ENCODE results near the gene TUB. TPM values are rescaled to one million over a fixed set of nuclear protein-coding genes. Genes with fewer than 3 reads are reported as not detected.

Gene TUB
- total RNA-seq, 1 donor from 2014 or later: 13.5 TPM

DNA sequence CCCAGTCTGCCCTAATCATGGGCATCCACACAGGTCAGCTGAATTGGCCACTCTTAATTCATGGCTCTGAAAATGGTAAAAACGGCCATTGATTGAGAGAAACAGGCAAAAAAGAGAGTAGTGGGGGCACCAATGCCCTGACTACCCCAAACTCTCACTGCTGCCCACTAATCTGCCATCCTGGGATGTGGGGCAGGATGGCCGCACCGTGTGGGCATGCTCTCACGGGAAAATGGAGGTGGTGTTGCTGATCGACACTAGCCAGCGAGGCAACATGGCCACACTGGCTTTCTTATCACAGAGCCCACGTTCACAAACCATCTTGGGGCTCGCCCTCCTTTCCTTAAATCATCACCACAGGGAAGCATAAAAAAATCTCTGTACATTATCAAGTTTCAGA, 11.2 kb upstream of the TUB start:
- intact Hi-C loops (cut with DNase I): loop anchor here (5.0 kb wide), 1 partner anchor 37 kb away; no protein-coding TSS in a partner anchor
- DNase-seq (ENCODE audit: extremely low spot score in 2 of 2): no peak

DNA sequence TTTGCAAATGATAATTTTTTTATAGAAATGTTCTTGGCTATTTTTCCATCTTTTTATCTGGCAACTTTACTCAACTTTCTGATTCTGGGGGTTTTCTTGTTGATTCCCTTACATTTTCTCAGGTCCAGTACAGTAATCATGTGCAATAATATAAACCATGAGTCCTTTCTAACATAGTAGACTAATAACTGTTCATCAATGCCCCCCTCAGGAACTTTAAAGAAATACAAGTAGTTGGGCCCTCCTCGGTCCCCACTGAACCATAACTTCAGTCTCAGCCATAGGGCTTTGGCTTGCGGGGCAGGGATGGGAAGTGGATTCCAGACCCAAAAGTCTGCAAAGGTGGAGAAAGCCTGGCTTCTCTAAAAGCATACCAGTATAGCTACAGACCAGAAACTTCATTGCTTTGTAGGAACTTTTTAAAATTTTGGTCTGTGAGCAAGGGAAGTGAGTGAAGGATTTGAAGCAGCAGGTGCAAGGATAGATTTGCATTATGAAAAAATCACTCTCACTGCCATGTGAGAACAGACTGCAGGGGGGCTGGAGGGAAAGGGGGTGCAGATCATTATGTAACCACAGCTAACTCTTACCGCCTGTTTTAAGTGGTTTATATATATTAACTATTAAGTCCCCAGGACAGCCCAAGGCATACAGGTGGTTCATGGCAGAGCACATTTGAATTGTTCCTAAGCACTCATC, 10.4 kb upstream of the TUB start:
- Histone ChIP-seq H3K9me3 (no peaks in the 10 kb centered on the region), H3K27me3 (no peaks in the 10 kb centered on the region), H3K4me1 (peaks cover 28% of the 10 kb centered on the region), H3K27ac (no peak overlapping the region), H3K36me3 (no peaks in the 10 kb centered on the region), H3K4me3 (no peak overlapping the region)
- DNase-seq (ENCODE audit: extremely low spot score in 2 of 2): no peak
- TF ChIP-seq, protein P1, sequence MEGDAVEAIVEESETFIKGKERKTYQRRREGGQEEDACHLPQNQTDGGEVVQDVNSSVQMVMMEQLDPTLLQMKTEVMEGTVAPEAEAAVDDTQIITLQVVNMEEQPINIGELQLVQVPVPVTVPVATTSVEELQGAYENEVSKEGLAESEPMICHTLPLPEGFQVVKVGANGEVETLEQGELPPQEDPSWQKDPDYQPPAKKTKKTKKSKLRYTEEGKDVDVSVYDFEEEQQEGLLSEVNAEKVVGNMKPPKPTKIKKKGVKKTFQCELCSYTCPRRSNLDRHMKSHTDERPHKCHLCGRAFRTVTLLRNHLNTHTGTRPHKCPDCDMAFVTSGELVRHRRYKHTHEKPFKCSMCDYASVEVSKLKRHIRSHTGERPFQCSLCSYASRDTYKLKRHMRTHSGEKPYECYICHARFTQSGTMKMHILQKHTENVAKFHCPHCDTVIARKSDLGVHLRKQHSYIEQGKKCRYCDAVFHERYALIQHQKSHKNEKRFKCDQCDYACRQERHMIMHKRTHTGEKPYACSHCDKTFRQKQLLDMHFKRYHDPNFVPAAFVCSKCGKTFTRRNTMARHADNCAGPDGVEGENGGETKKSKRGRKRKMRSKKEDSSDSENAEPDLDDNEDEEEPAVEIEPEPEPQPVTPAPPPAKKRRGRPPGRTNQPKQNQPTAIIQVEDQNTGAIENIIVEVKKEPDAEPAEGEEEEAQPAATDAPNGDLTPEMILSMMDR (IDR thresholded peaks at IDR 0.05): peak in 1 of 3 experiments; percentile 32
- TF ChIP-seq POLR2AphosphoS5 (IDR thresholded peaks at IDR 0.05; ENCODE audit: insufficient read depth in 1 of 2, low read depth in 1 of 2): no peak
- intact Hi-C loops (cut with DNase I): loop anchor here (5.0 kb wide), 1 partner anchor 38 kb away; no protein-coding TSS in a partner anchor

More for the DNA sequence above, 11.2 kb upstream of the TUB start:
- Histone ChIP-seq H3K36me3 (no peaks in the 10 kb centered on the region), H3K27ac (peak overlapping the region; percentile 82), H3K4me1 (peaks cover 28% of the 10 kb centered on the region), H3K27me3 (no peaks in the 10 kb centered on the region), H3K4me3 (no peak overlapping the region), H3K9me3 (no peaks in the 10 kb centered on the region)
- no peak for TF ChIP-seq POLR2AphosphoS5 (IDR thresholded peaks at IDR 0.05; ENCODE audit: insufficient read depth in 1 of 2, low read depth in 1 of 2)
- TF ChIP-seq, protein P1 (IDR thresholded peaks at IDR 0.05): no peak
- no peak for TF ChIP-seq POLR2A (IDR thresholded peaks at IDR 0.05)

DNA sequence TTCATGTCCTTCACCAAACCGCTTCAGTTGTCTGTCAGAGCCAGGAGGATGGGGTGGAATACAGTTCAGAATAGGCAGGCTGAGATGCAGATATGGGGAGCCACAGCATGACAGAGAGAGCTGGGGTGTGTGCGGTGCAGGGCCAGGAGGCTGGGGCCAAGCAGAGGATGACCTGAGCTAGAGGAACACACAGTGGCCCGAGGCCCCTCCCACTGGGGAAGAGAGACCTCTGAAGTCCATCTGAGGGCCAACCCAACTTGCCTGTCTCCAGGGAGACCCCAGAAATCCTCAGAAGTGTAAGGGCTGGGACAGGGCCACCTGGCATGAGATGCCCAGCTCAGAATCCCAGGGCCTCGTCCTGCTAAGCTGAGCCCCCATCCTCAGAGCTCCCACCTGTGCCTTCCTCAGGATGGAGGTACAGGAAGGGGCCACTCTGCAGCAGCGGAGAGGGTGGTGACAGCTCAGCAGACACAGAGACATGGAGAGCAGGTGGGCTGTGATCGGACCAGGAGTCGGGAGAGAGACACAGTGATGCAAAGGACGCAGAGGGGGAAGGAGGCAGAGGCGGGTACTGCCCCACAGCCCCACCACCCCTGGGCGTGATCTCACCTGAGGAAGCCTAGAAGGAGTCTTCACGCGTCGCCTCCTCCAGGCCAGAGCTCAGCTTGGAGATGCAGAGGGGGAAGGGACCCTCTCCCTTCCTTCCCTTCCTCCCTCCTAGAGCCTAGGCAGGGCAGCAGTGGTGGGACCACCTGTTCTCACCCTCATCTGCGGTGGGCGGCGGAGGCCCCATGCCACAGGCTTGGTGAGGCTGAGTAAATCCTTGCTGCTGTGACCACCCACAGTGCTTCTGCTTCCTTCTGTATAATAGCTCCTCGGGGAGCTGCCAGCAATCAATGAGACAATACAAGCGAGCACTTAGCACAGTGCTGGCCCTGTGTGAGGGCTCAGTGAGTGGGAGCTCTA, 9.1 kb upstream of the TUB start:
- Histone ChIP-seq H3K4me1 (peaks cover 28% of the 10 kb centered on the region), H3K4me3 (no peak overlapping the region), H3K27me3 (no peaks in the 10 kb centered on the region), H3K27ac (no peak overlapping the region), H3K9me3 (no peaks in the 10 kb centered on the region), H3K36me3 (no peaks in the 10 kb centered on the region)
- intact Hi-C loops (cut with DNase I): loop anchor here (5.0 kb wide), 1 partner anchor 40 kb away; no protein-coding TSS in a partner anchor
- DNase-seq (ENCODE audit: extremely low spot score in 2 of 2): no peak
- no peak for TF ChIP-seq POLR2AphosphoS5 (IDR thresholded peaks at IDR 0.05; ENCODE audit: insufficient read depth in 1 of 2, low read depth in 1 of 2)

- Histone ChIP-seq H3K27ac (no peak overlapping the region), H3K9me3 (no peaks in the 10 kb centered on the region), H3K27me3 (no peaks in the 10 kb centered on the region), H3K4me3 (no peak overlapping the region), H3K4me1 (no peaks in the 10 kb centered on the region), H3K36me3 (no peaks in the 10 kb centered on the region)
- intact Hi-C loops (cut with DNase I): no loop called here
- no peak for TF ChIP-seq POLR2A (IDR thresholded peaks at IDR 0.05)
- TF ChIP-seq POLR2AphosphoS5 (IDR thresholded peaks at IDR 0.05; ENCODE audit: insufficient read depth in 1 of 2, low read depth in 1 of 2): no peak
- TF ChIP-seq, protein P1 (IDR thresholded peaks at IDR 0.05): no peak
- no peak for DNase-seq (ENCODE audit: extremely low spot score in 2 of 2)
Observed at GRCh38 chr11:8075119-8075726, 5.8 kb upstream of the TUB start.

DNA sequence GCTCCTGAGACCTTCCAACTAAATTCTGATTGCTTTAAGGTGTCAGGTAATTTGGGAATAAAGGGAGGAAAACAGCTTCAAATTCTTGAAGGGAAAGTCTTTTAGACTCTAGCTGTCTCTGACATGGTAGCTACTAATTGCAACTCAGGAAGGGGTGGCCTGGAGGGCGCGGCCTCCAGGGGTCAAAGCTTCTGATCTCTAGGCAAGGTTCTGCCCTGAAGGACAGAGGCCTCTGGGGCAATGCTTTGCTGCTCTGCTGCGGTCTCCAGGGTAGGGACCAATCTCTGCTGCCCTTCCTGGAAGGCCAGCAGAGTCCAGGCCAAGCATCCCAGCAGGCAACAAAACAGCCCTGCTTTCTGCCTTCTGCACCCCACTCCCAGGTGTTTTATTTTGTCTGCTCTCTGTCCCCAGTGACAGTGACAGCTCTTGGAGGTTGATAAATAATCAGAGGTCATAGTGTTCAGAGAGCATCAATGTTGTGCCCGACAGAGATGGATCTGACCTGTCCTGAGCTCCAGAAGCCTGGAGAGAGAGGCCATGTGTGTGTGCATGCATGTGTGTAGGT, 1.8 kb upstream of the TUB start:
- no peak overlapping the region for H3K4me3 ChIP-seq
- H3K27ac ChIP-seq: no peak overlapping the region
- H3K4me1 ChIP-seq: peaks cover 23% of the 10 kb centered on the region
- no peak for DNase-seq (ENCODE audit: extremely low spot score in 2 of 2)
- no peaks in the 10 kb centered on the region for H3K27me3 ChIP-seq
- H3K9me3 ChIP-seq: no peaks in the 10 kb centered on the region
- TF ChIP-seq POLR2A (IDR thresholded peaks at IDR 0.05) (no peak), POLR2AphosphoS5 (IDR thresholded peaks at IDR 0.05; ENCODE audit: insufficient read depth in 1 of 2, low read depth in 1 of 2) (no peak)
- TF ChIP-seq, protein P1 (IDR thresholded peaks at IDR 0.05): no peak
- intact Hi-C loops (cut with DNase I): no loop called here
- H3K36me3 ChIP-seq: no peaks in the 10 kb centered on the region
